Choroid plexus epithelial cell (primary cell): Measurements from ENCODE around the gene PLD2.

Experiments used
- DNase-seq: peaks from one replicate; pipeline ENCODE4 v3.0.0-alpha.2; 2010; ENCODE audit warnings: low read depth
- H3K4me3 ChIP-seq: 2 replicates; pipeline ENCODE4 v1.5.1; 2011; ENCODE audit warnings: low read depth, mild to moderate bottlenecking, control low read depth, low read length, moderate library complexity
- CTCF ChIP-seq: conservative IDR thresholded peaks from 2 replicates; pipeline ENCODE4 v1.5.1; 2011; ENCODE audit warnings: low read depth, mild to moderate bottlenecking, control low read depth, inconsistent platforms, low read length, moderate library complexity

Gene PLD2

GRCh38 chr17:4785311-4786105 is 21.4 kb upstream of the PLD2 start:
- DNase-seq, result no peak
- TF ChIP-seq CTCF, result no peak

DNA sequence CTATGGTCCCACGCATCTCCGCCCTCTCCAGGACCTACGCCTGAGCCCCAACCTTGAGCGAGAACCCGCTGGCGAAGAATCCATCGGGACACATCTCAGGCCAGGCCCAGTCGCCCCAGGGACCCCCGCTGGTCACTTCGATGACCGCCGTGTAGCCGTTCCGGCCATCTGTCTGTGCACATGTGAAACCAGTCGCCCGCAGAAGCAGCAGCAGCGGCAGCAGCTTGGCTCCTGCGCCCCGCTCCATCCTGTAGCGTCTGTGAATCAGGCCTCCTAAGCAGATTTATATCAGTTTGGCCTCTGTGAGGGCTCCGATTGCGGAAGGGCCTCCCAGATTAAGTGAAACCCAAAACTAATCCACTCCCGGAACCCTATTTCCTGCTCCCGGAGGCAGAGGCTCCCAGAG is 20.8 kb upstream of the PLD2 start, which contains the start of gene VMO1:
Gene VMO1 (minus strand): TSS at position 259 of the 406 bp plus-strand sequence. CDS start 12 bp downstream, at position 247.
- H3K4me3 ChIP-seq, result peak within 1 kb of the TSS; percentile 12
- DNase-seq, result no peak
- TF ChIP-seq CTCF, result no peak

More at GRCh38 chr17:4785311-4786105, 21.4 kb upstream of the PLD2 start:
- no peak overlapping the region for H3K4me3 ChIP-seq

DNA sequence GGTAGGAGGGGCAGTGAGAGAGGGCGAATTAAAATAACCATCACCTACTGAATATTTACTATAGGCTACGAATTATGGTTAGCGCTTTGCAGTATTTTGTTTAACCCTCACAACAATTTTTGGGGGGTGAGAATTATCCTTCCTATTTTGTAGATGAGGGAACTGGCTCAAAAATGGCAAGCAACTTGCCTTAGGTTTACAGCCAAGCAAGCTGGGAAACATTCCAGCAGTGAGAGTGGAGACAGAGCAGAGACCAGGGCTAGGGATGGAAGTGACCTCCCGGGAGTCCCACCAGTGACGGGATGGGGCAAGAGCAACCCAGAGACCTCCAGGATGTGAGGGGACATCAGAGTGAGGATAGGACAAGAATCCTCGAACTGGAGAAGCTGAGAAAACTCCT is 20.4 kb upstream of the PLD2 start:
- no peak overlapping the region for H3K4me3 ChIP-seq
- TF ChIP-seq CTCF, result no peak

GRCh38 chr17:4788159-4788806 is 18.7 kb upstream of the PLD2 start:
- DNase-seq, result no peak
- no peak overlapping the region for H3K4me3 ChIP-seq
- TF ChIP-seq CTCF, result no peak

More for the DNA sequence above, 20.4 kb upstream of the PLD2 start:
- no peak for DNase-seq

- H3K4me3 ChIP-seq, result peak within 1 kb of the TSS; percentile 66
- no peak for TF ChIP-seq CTCF
- no peak for DNase-seq
Observed at GRCh38 chr17:4788807-4789700, 17.9 kb upstream of the PLD2 start, which contains the start of gene GLTPD2. GLTPD2 (plus strand) TSS chr17:4788964; CDS start chr17:4789012, 48 bp downstream.

GRCh38 chr17:4789701-4789950 is 17.3 kb upstream of the PLD2 start:
- no peak for DNase-seq
- peak overlapping the region; percentile 66 for H3K4me3 ChIP-seq
- TF ChIP-seq CTCF, result no peak
